Hepatocyte (in vitro differentiated cells): ENCODE data around the gene ALDH2.

Experiments
- CTCF ChIP-seq: fragments of 200-600 bp; sonication (generic); IDR thresholded peaks from 2 replicates; pipeline ENCODE4 v1.5.1; 2016; ENCODE audit warnings: antibody characterized with exemption, mild to moderate bottlenecking; ENCODE audit not compliant: poor library complexity
- EZH2phosphoT487 ChIP-seq: fragments of 200-600 bp; sonication (generic); IDR thresholded peaks from one replicate; pipeline ENCODE4 v1.6.1; 2018; ENCODE audit warnings: antibody characterized with exemption, mild to moderate bottlenecking, low read depth, moderate library complexity; ENCODE audit not compliant: unreplicated experiment, severe bottlenecking

GRCh38 chr12:111756681-111757080 is 10.1 kb upstream of the ALDH2 start:
- TF ChIP-seq EZH2phosphoT487: no peak
- no peak for TF ChIP-seq CTCF
